Activated CD8-positive, alpha-beta memory T cell treated with anti-CD3 and anti-CD28 coated beads for 4 hours (primary cell): Measurements from ENCODE around the gene ZDHHC24.
"Not testable (repeated sequence)": the region's sequence is repeated elsewhere in the genome, so short reads cannot be mapped to it uniquely, and the experiment has no call there.

Source experiments
- DNase-seq, 2 donors: peaks; one replicate each; pipeline ENCODE4 v3.0.0-alpha.2; 2020; ENCODE audit warnings: low read depth in 2 of 2

The ZDHHC24 gene

DNA sequence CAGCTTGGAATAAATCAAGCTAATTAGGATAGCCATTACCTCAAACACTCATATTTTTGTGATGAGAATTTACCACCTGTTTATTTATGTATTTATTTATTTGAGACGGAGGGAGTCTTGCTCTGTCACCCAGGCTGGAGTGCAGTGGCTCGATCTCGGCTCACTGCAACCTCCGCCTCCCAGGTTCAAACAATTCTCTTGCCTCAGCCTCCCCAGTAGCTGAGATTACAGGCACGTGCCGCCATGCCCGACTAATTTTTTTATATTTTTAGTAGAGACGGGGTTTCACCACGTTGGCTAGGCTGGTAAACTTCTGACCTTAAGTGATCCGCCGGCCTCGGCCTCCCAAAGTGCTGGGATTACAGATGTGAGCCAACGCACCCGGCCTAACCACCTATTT, 896 bp downstream of the ZDHHC24 start:
- DNase-seq = not testable (repeated sequence)

DNA sequence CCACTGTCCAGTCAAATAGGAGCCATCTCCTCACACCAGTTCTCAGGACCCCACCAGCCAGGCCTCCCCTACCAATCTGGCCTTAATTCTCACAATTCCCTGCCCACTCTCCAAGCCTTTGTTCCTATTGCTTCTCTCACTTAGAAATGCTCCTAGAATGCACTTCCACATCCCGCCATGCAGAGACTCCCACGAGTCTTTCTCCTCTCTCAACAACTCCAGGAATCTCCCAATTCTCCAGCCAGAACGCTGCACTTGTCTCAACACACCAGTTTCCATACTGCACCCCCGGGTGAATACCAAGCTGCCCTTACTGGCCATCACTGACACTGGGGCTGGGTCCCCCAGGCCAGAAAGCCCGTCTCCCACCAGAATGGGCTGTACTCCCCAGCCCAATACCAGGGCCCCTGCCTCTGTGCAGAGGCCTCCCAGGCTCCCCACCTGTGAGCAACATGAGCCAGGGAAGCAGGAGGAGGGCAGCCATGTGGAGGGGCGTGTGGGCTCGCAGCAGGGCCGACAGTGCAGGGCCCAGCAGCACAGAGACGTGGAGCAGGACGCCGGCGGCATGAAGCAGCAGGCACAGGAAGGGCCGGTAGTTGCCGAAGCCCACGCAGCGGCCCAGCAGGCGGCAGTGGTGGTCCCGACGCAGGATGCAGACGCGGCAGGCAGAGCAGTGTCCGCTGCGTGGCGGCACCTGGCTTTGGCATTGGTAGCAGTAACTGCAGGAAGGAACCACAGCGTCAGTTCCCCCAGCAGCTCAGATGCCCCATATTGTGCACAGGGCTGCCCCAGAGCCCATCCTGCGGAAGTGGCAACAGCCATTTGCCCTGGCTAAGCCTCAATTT, 2.4 kb downstream of the ZDHHC24 start:
- peak; percentile 20 to 39 for DNase-seq

DNA sequence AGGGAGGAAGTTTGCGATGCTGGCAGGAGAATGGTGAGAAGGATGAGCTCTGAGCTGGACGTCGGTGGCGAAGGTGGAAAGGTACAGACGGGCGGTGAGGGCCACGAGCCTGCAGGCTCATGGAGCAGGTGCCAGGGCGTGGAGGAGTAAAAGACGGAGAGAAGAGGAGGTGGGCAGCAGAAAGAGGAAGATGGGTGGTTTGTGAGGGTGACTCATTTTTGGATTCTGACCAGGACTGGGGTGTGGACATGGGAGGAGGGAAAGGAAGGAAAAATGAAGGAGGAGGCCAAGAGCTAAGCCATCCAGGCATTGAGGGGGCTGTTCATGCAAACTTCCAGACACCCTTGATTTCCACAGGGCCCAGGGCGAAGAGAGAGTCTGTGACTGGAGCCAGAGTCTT, 3.5 kb downstream of the ZDHHC24 start:
- DNase-seq = no peak

- no peak for DNase-seq
Observed at GRCh38 chr11:66541892-66542291, 4.0 kb downstream of the ZDHHC24 start.

DNA sequence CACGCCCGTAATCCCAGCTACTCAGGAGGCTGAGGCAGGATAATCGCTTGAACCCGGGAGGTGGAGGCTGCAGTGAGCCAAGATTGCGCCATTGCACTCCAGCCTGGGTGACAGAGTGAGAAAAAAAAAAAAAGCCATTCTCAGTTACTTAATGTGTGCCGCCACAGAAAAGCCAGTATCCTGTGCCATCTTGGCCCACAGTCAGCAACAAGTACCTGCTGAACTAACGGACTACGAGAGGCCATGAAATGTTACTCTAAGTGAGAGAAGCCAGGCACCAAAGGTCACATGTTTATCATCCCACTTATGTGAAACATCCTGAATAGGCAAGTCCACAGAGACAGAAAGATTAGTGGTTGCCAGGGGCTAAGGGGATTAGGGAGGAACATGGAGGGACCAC, 5.2 kb downstream of the ZDHHC24 start:
- DNase-seq = not testable (repeated sequence)

- no peak for DNase-seq
Observed at GRCh38 chr11:66539870-66540213, 6.0 kb downstream of the ZDHHC24 start.

DNA sequence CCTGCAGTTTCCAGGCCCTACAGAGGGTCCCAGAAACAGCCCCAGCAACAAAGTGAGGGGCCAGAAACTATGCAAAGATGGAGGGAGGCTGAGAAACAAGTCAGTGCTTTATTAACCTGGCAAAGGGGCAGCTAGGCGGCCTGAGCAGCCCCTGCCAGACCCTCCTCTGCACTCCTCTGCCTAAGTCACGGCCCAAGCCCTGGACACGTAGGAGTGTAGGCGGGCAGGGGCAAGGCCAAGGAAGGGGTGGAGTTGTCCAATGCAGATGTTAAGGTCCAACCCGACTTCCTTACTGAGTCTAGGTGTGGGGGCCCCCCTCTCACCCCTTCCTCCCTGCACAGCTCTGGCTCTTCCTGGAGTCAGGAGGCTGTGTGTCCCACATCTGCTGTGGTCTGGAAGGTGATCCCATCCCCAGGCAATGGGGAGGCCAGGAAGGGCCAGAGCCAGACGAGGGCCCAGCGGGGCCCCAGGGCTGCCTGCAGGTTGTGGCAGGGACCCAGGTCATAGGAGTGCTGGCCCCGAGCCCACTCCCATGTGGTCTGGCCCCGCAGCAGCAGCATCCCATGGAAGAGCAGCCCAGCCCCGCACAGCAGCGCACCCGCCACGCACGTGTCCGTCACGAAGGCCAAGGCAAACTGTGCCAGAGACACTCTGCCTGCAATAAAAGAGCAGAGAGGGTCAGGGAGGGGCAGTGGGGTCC, 6.5 kb downstream of the ZDHHC24 start:
- DNase-seq = no peak

DNA sequence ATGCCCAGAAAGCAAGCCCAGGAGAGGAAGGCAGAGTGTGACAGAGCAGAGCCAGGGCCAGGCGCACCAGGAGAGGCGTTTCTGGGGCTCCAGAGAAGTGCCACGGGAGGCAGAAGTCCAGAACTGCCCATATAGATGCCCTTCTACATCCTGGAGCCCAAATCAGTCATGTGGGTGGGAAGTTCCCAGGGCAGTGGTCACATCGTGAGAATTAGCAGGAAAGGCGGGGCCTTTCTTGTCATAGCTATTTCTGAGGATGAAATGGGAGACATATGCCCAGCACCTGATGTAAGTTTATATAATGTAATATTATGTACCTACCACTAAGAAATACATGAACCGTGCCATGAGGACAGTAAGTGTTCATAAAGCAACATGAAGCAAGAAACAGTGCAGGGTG, 13.1 kb downstream of the ZDHHC24 start:
- no peak for DNase-seq

GRCh38 chr11:66531841-66532240, 14.0 kb downstream of the ZDHHC24 start:
- no peak for DNase-seq

GRCh38 chr11:66530927-66531709, 14.7 kb downstream of the ZDHHC24 start:
- DNase-seq = no peak

- DNase-seq = no peak
Observed at GRCh38 chr11:66529655-66530054, 16.2 kb downstream of the ZDHHC24 start.

GRCh38 chr11:66529069-66529468, 16.8 kb downstream of the ZDHHC24 start:
- DNase-seq = no peak

- no peak for DNase-seq
Observed at GRCh38 chr11:66524304-66525040, 21.4 kb downstream of the ZDHHC24 start.

DNA sequence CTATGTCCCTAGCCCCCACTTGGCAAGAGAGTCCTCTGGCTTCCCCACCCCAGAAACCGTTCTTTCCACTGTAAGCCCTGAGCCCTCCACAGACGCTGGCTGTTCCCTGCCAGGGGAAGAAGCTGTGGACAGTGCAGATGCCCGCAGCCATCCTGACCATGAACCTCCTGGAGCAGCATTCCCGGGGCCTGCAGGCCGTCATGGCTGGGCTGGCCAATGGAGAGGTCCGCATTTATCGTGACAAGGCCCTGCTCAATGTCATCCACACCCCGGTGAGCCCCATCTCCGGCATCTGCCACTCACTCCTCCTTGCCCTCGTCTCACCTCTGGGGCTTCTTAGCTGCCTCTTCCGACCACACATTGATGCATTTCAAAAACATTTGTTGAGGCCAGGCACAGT, 22.2 kb downstream of the ZDHHC24 start:
- DNase-seq = no peak

DNA sequence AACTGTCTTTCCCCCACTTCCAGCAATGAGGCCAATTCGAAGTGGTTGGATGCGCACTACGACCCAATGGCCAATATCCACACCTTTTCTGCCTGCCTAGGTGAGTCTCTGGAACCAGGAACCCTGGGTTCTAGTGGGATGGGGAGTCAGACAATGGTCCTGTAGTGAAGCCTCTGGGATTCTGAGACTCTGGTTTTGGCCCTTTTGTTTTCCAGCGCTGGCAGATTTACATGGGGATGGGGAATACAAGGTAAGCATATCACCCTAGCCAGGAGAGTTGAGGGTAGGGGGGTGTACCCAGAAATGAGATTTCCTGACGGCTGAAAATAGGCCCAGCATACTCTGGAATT, 34.9 kb downstream of the ZDHHC24 start:
- DNase-seq = no peak

- DNase-seq = peak; percentile 55 to 66
Observed at GRCh38 chr11:66510271-66510989, 35.4 kb downstream of the ZDHHC24 start, which contains the start of gene BBS1. TSS of gene BBS1 (plus strand) at chr11:66510635. CDS start at chr11:66510660, 25 bp downstream.

DNA sequence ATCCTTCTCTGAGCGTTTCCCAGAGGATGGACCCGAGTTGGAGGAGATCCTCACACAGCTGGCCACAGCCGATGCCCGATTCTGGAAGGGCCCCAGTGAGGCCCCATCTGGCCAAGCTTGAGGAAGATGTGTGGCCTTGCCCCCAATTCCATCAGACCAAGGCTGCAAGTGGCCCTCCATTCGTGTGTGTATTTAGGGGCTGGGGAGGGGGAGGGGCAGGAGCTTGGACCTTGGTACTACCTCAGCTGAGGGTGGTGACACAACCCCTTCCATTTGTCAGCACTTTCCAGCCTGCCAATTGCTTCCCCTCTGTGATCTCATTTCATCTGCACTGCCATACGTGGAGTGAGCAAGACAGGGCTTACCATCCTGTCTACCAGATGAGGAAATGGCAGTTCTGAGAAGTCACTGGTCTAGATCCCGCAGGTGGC, 36.7 kb downstream of the ZDHHC24 start:
- no peak for DNase-seq

DNA sequence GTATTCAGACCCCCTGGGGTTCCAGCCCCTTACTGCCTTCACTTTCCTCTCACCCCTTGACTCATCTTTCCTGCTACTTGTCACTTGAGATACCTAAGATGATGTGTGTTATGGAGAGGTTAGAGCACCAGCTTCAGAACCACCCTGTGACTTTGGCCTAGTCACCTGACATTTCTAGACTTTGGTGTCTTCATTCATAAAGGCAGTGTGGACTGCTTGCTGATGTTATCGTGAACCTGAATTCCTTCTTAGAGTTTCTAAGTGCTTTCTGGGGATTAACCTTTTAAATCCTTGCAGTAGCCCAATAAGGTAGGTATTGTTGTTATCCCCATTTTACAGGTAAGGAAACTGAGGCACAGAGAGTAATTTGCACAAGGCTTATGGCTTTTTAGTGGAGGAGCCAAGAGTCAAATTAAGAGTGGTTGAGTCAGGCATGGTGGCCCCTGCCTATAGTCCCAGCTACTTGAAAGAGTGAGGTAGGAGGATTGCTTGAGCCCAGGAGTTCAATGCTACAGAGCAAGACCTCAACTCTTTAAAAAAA, 40.5 kb downstream of the ZDHHC24 start:
- no peak for DNase-seq

DNA sequence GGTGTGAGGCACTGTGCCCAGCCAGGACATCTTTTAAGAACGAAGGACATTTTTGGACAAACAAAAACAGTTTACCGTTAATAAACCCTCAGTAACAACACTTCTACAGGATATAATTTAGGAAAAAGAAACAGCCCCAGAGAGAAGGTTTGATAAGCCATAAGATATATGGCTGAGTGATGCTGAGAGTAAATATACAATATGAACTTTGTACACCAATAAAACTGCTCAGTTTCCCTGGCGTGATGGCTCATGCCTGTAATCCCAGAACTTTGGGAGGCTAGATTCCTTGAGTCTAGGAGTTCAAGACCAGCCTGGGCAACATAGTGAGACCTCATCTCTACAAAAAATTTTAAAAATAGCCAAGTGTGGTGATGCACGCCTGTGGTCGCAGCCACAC, 47.3 kb downstream of the ZDHHC24 start:
- no peak for DNase-seq

- no peak for DNase-seq
Observed at GRCh38 chr11:66497206-66497605, 48.6 kb downstream of the ZDHHC24 start.

DNA sequence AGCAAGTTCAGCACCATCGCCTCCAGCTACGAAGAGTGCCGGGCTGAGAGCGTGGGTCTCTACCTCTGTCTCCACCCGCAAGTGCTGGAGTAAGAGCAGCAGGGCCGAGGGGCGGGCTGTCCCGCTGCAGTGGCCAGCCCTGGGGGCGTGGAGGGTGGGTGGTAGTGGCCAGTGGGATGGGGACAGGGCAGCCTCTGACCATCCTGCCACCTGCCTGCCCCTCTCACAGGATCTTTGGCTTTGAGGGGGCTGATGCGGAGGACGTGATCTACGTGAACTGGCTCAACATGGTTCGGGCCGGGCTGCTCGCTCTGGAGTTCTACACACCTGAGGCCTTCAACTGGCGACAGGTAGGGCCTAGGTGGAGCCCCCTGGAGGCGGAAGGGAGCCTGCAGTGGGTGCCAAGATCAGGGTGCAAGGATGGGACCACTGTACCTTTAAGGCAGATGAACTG, 50.4 kb downstream of the ZDHHC24 start:
- no peak for DNase-seq
